ENCODE results near the gene PNPLA4.
A peak's percentile ranks its signal among the peaks of the same experiment; 100 is the strongest.

Gene PNPLA4

GRCh38 chrX:7925867-7926472 is 1.2 kb downstream of the PNPLA4 start:
- peak; percentile 64 for DNase-seq
- Mint-ChIP-seq H3K4me1 (ENCODE audit: low read depth) (peaks cover 28% of the 10 kb centered on the region), H3K27ac (peak overlapping the region; percentile 81), H3K27me3 (no peaks in the 10 kb centered on the region), H3K4me3 (peak overlapping the region; percentile 92), H3K36me3 (ENCODE audit: low read depth) (peaks cover 40% of the 10 kb centered on the region), H3K9me3 (no peaks in the 10 kb centered on the region)

GRCh38 chrX:7921750-7922149 is 5.5 kb downstream of the PNPLA4 start:
- no peak overlapping the region for H3K4me3 Mint-ChIP-seq

GRCh38 chrX:7908821-7909220 is 18.4 kb downstream of the PNPLA4 start:
- H3K9me3 Mint-ChIP-seq, result no peaks in the 10 kb centered on the region
- no peaks in the 10 kb centered on the region for H3K4me1 Mint-ChIP-seq (ENCODE audit: low read depth)
- no peaks in the 10 kb centered on the region for H3K27me3 Mint-ChIP-seq
- no peak for DNase-seq
- H3K4me3 Mint-ChIP-seq, result no peak overlapping the region
- no peak overlapping the region for H3K27ac Mint-ChIP-seq
- peaks cover 48% of the 10 kb centered on the region for H3K36me3 Mint-ChIP-seq (ENCODE audit: low read depth)

More at GRCh38 chrX:7921750-7922149, 5.5 kb downstream of the PNPLA4 start:
- Mint-ChIP-seq H3K4me1 (ENCODE audit: low read depth) (peaks cover 13% of the 10 kb centered on the region), H3K9me3 (no peaks in the 10 kb centered on the region), H3K27ac (no peak overlapping the region), H3K36me3 (ENCODE audit: low read depth) (peaks cover 58% of the 10 kb centered on the region), H3K27me3 (no peaks in the 10 kb centered on the region)
- no peak for DNase-seq

GRCh38 chrX:7904562-7904961 is 22.7 kb downstream of the PNPLA4 start:
- Mint-ChIP-seq H3K27me3 (no peaks in the 10 kb centered on the region), H3K4me3 (no peak overlapping the region), H3K36me3 (ENCODE audit: low read depth) (peaks cover 58% of the 10 kb centered on the region), H3K9me3 (no peaks in the 10 kb centered on the region), H3K4me1 (ENCODE audit: low read depth) (no peaks in the 10 kb centered on the region), H3K27ac (no peak overlapping the region)
- no peak for DNase-seq

- no peak for DNase-seq
- Mint-ChIP-seq H3K27ac (no peak overlapping the region), H3K27me3 (no peaks in the 10 kb centered on the region), H3K9me3 (no peaks in the 10 kb centered on the region), H3K36me3 (ENCODE audit: low read depth) (peaks cover 3% of the 10 kb centered on the region), H3K4me3 (no peak overlapping the region), H3K4me1 (ENCODE audit: low read depth) (no peaks in the 10 kb centered on the region)
Measured at GRCh38 chrX:7891928-7892327, 35.3 kb downstream of the PNPLA4 start.

- Mint-ChIP-seq H3K36me3 (ENCODE audit: low read depth) (no peaks in the 10 kb centered on the region), H3K9me3 (no peaks in the 10 kb centered on the region), H3K4me3 (no peak overlapping the region), H3K27ac (no peak overlapping the region), H3K27me3 (peaks cover 4% of the 10 kb centered on the region), H3K4me1 (ENCODE audit: low read depth) (no peaks in the 10 kb centered on the region)
- DNase-seq, result no peak
Measured at GRCh38 chrX:7889680-7890079, 37.5 kb downstream of the PNPLA4 start.

- Mint-ChIP-seq H3K4me3 (no peak overlapping the region), H3K9me3 (no peaks in the 10 kb centered on the region), H3K4me1 (ENCODE audit: low read depth) (no peaks in the 10 kb centered on the region), H3K27ac (no peak overlapping the region), H3K27me3 (peaks cover 4% of the 10 kb centered on the region), H3K36me3 (ENCODE audit: low read depth) (no peaks in the 10 kb centered on the region)
- no peak for DNase-seq
Measured at GRCh38 chrX:7889135-7889534, 38.1 kb downstream of the PNPLA4 start.

GRCh38 chrX:7876957-7877356 is 50.3 kb downstream of the PNPLA4 start:
- H3K4me1 Mint-ChIP-seq (ENCODE audit: low read depth), result no peaks in the 10 kb centered on the region
- H3K36me3 Mint-ChIP-seq (ENCODE audit: low read depth), result no peaks in the 10 kb centered on the region
- no peak for DNase-seq
- no peak overlapping the region for H3K27ac Mint-ChIP-seq
- H3K9me3 Mint-ChIP-seq, result peaks cover 2% of the 10 kb centered on the region
- H3K4me3 Mint-ChIP-seq, result no peak overlapping the region
- peaks cover 6% of the 10 kb centered on the region for H3K27me3 Mint-ChIP-seq

- H3K27ac Mint-ChIP-seq, result no peak overlapping the region
- peaks cover 15% of the 10 kb centered on the region for H3K27me3 Mint-ChIP-seq
- no peaks in the 10 kb centered on the region for H3K4me1 Mint-ChIP-seq (ENCODE audit: low read depth)
- no peaks in the 10 kb centered on the region for H3K9me3 Mint-ChIP-seq
- no peaks in the 10 kb centered on the region for H3K36me3 Mint-ChIP-seq (ENCODE audit: low read depth)
- H3K4me3 Mint-ChIP-seq, result no peak overlapping the region
- DNase-seq, result no peak
Measured at GRCh38 chrX:7872042-7872441, 55.2 kb downstream of the PNPLA4 start.

- H3K36me3 Mint-ChIP-seq (ENCODE audit: low read depth), result no peaks in the 10 kb centered on the region
Measured at GRCh38 chrX:7852166-7852565, 75.0 kb downstream of the PNPLA4 start.

More at GRCh38 chrX:7852166-7852565, 75.0 kb downstream of the PNPLA4 start:
- H3K27ac Mint-ChIP-seq, result no peak overlapping the region
- no peak for DNase-seq
- peaks cover 4% of the 10 kb centered on the region for H3K27me3 Mint-ChIP-seq
- H3K4me3 Mint-ChIP-seq, result no peak overlapping the region
- H3K4me1 Mint-ChIP-seq (ENCODE audit: low read depth), result no peaks in the 10 kb centered on the region
- H3K9me3 Mint-ChIP-seq, result peaks cover 2% of the 10 kb centered on the region
